Stimulated activated CD8-positive, alpha-beta memory T cell treated with anti-CD3 and anti-CD28 coated beads, Interleukin-7, amount 100 ng/mL, for 4 hours (primary cell): ENCODE data around the gene SP8.

ENCODE experiments used
- DNase-seq, 2 donors: peaks; one replicate each; pipeline ENCODE4 v3.0.0-alpha.2; 2020; ENCODE audit warnings: low read depth in 2 of 2

SP8 gene

GRCh38 chr7:20794676-20795075, 8.0 kb upstream of the SP8 start:
- DNase-seq = no peak

- no peak for DNase-seq
These were observed 7.2 kb upstream of the SP8 start for GRCh38 chr7:20793694-20794394.

GRCh38 chr7:20793248-20793647, 6.6 kb upstream of the SP8 start:
- no peak for DNase-seq

- DNase-seq = no peak
These were observed 5.1 kb upstream of the SP8 start for GRCh38 chr7:20791538-20792434.

- no peak for DNase-seq
These were observed 3.7 kb upstream of the SP8 start for GRCh38 chr7:20790375-20790774.

- no peak for DNase-seq
These were observed 1.8 kb upstream of the SP8 start for GRCh38 chr7:20788420-20788990.

- no peak for DNase-seq
These were observed 1.2 kb upstream of the SP8 start for GRCh38 chr7:20787660-20788419.

GRCh38 chr7:20786421-20786778, 286 bp downstream of the SP8 start:
- no peak for DNase-seq

GRCh38 chr7:20786049-20786412, 655 bp downstream of the SP8 start:
- no peak for DNase-seq

- DNase-seq = no peak
These were observed 1.3 kb downstream of the SP8 start for GRCh38 chr7:20785157-20786048.

GRCh38 chr7:20784388-20785156, 2.1 kb downstream of the SP8 start:
- no peak for DNase-seq

- no peak for DNase-seq
These were observed 2.8 kb downstream of the SP8 start for GRCh38 chr7:20783700-20784387.

GRCh38 chr7:20783125-20783699, 3.5 kb downstream of the SP8 start:
- no peak for DNase-seq

GRCh38 chr7:20779041-20779440, 7.6 kb downstream of the SP8 start:
- DNase-seq = no peak

- DNase-seq = no peak
These were observed 8.5 kb downstream of the SP8 start for GRCh38 chr7:20778063-20778721.

- no peak for DNase-seq
These were observed 9.2 kb downstream of the SP8 start for GRCh38 chr7:20777377-20778062.

- DNase-seq = no peak
These were observed 9.7 kb downstream of the SP8 start for GRCh38 chr7:20776942-20777341.

GRCh38 chr7:20776214-20776911, 10.3 kb downstream of the SP8 start:
- no peak for DNase-seq
